HG03280 (cell line): ENCODE results near the gene SH2B2.
"Not testable (repeated sequence)": the region's sequence is repeated elsewhere in the genome, so short reads cannot be mapped to it uniquely, and the experiment has no call there.

ENCODE experiments used
- ATAC-seq: cut with Tn5 transposase; IDR thresholded peaks from one replicate; pipeline ENCODE4 v1.9.1; 2021; ENCODE audit warnings: mild to moderate bottlenecking, moderate library complexity; ENCODE audit not compliant: unreplicated experiment

The SH2B2 gene

DNA sequence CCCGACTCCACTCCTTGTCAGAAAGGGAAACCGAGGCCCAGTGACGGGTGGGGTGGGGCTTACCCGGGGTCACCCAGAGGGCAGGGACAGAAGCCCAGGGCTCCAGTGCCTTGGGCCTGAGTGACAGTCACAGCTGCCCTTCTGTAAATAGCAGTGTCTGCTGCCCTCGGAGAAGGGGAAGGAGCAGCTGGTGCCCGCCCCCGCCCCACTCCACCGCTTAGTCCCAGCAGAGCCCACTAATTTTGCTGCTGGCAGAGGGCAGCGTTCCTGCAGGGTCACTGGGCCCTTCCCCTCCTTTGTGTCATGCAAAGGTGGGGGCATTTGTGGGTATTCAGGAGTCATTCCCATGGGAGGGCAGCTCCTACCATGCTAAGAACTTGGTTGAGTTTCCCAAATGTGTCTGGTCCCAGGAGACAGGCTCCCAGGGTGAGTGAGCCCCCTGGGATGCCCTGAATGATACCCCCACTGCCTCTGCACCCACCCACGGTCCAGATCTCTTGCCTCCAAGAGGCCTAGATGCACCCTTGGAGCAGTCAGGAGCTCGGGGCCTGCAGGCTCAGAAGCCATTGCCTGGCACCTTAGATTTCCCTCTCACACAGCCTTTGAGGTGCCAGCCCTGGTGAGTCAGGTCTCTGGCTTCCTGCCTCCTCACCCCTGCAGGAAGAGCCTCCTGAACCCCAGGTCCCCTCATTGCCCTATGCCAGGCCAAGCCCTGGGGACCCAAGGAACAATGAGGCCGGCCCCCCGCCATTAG, 17.2 kb downstream of the SH2B2 start:
- no peak for ATAC-seq

GRCh38 chr7:102304668-102305067, 18.0 kb downstream of the SH2B2 start:
- ATAC-seq: no peak

DNA sequence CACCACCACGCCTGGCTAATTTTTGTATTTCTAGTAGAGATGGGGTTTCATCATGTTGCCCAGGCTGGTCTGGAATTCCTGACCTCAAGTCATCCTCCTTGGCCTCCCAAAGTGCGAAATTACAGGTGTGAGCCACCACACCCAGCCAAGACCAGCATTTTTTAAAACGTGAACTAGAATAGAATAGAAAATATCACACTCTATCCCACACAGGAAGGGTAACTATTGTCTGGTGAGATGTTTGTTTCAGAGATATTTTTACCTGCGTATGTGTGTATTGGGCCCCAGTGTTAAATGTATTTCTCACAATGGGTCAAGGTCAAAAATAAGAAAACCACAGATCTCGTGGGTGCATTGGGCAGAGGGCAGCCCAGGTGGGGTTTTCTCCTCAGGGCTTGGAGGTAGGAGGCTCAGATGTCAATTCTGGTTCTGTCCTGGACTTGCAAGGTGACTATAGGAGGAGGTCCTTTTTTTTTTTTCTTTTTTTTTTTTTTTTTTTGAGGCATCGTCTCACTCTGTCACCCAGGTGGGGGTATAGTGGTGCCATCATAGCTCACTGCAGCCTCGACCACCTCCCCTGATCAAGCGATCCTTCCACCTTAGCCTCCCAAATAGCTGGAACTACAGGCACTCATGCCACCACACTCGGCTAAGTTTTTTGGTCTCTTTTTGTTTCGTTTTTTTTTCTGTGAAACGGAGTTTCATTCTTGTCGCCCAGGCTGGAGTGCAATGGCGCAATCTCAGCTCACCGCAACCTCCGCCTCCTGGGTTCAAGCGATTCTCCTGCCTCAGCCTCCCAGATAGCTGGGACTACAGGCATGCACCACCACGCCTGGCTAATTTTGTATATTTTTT, 19.0 kb downstream of the SH2B2 start:
- ATAC-seq: peak; percentile 48

DNA sequence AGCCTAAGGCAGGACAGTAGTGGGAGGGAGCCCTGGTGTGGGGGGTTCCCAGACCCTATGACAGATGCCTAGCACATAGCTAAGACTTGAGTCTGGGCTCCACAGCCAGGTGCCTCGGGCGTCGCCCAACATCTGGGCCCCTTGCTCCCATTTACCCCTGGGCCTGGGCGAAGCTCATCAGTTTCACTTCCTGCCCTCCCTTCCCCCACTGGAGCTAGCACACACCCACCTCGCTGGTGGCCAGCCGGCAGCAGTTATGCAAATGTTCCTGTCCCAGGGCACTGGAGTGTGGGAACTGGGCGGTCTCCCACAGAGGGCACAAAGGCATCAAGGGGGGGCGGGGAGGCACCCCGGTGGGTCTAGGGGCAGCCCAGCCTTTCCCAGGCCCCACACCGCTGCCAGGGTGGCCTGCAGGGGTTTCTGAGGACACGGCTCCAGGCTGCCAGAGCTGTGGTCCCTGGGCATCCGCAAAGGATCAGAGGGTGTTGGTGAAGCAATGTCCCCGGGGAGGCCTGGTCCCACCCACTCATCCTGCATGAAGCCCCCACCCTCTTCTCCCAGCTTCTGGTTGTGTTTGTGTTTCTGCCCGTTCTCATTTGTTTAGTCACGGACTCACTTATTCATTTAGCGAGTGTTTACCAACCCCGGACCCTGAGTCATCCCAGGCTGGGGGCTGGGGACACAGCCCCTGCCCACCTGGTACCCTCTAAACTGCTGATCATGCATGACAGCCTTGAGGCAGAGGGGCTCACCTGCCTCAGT, 20.4 kb downstream of the SH2B2 start:
- ATAC-seq: peak; percentile 64

DNA sequence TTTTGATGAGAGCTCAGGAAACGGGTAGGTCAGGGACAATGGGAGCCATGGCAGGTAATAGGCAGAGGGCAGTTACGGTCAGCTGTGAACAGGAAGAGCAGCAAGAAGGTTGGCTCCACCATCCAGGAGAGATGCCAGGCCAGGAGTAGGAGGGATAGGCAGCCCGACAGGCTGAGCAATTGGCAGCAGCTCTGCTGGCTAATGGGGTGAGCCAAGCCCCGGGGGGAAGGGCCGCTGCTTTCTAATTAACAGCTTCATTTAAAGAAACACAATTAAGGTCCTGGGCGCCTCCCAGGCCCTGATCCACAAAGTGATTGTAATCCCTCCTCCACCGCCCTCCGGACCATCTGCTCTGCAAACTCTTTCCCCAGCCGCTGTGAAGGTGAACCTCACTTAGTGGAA, 23.7 kb downstream of the SH2B2 start:
- no peak for ATAC-seq

DNA sequence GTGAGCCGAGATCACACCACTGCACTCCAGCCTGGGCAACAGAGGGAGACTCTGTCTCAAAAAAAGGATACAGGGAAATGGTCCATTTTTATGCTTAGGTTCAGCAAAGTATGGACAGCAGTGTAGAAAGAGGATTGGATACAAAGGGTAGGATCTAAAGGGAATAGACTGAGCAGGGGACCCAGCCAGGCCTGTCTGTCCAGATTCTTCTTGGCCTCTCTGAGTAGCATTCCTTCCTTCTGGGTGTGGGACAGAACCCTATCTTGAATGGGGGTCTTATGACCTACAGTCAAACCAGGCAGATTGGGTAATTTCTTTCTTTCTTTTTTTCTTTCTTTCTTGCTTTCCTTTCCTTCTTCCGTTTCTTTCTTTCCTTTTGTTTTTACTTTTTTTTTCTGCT, 25.6 kb downstream of the SH2B2 start:
- ATAC-seq: no peak

DNA sequence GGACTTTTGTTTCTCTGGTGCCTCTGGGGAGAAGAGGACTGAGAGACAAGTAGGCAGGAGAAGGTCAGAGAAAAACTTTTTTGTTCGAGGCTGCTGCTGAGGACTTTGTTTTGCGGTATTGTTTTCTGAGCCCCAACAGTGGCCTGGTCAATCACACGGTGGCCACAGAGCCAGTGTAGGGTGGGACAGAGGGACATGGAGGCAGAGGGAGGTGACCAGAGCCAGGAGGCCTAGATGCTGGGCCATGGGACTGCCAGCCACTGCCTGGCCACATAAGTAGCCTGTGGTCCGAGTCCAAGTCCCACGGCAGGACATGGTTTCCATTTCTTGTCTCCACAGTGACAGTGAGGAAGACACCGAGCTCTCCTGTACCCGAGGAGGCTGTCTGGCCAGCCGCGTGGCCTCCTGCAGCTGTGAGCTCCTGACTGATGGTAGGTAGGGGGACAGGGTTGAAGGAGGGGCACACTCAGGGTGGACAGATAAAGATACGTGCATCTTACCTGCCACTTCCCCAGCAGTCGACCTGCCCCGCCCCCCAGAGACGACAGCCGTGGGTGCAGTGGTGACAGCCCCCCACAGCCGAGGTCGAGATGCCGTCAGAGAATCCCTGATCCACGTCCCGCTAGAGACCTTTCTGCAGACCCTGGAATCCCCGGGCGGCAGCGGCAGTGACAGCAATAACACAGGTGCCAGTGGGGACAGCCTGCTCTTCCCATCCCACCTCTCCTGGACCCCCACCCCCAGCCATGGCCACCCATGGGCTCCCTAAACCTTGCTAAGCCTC, 27.5 kb downstream of the SH2B2 start:
- no peak for ATAC-seq

DNA sequence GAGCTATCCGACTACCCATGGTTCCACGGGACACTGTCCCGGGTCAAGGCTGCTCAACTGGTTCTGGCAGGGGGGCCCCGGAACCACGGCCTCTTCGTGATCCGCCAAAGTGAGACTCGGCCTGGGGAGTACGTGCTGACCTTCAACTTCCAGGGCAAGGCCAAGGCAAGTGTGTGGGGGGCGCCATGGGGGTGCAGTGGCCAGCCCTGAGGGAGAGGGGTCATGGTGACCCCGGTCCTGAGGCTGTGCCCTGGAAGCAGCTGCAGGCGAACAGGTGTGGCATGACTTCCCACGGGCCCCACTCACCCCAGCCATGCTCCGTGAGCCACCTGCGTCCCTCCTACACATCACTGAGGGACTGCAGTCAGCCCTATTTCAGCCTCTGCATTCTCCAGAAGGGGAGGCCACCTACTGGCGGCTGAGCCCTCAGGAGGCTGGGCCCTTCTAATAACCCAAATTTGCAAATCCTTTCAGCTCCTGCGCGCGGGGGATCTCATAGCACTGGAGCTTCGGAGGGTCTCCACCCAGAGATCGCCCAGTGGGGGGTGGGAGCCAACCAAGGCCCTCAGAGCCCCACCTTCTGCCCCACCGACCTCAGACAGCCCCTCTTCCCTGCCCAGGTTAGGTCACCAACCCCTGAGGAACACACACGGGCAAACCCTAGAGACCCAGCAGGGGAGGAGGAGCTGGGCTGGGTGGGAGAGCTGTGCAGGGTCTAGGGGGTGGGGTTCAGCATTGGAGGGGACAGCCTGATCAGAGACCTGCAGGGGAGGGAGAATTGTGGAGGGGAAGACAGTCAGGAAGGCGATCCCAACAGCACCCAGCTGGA, 30.8 kb downstream of the SH2B2 start:
- no peak for ATAC-seq

- no peak for ATAC-seq
Measured at GRCh38 chr7:102318482-102318971, 31.9 kb downstream of the SH2B2 start.

GRCh38 chr7:102319671-102320070, 33.0 kb downstream of the SH2B2 start:
- no peak for ATAC-seq

DNA sequence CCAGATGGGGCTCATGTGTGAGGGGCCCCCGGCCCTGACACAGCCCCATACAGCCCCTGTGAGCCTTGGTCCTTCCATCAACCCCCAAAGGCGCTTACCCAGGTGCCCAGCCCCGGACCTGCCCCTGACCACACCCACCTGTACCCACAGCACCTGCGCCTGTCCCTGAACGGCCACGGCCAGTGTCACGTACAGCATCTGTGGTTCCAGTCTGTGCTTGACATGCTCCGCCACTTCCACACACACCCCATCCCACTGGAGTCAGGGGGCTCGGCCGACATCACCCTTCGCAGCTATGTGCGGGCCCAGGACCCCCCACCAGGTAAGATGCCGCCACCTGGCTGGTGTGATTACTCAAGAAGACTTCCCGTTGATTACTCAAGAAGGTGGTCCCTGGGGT, 33.5 kb downstream of the SH2B2 start:
- no peak for ATAC-seq

DNA sequence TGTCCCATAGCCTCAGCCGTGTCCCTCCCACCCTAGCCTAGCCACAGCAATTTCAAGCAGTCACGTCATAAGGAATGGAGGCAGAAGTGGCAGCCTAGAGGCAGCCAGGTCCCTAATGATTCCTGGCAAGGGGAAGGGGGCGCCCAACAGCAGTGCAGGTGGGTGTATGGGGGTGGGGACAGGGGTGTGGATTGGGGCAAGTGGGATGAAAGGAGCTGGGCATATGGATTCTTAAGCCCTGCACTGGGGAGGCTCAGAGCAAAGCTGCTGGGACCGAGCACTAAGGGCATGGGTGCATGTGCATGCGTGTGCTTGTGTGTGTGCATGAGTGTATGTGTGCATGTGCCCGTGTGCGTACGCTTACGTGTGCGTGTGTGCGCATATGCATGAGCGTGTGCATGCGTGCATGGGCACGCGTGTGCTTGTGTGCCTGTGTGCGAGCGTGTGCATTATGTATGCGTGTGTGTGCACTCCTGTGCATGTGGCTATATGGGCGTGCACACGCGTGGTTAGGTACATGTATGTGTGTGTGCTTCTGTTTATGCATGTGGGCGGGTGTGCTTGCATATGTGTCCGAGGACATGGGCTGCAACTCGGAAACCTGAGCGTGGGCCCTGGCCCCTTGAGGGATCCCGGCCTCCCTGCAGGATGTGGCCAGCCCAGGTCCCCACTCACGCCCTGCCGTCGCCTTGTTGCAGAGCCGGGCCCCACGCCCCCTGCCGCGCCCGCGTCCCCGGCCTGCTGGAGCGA, 34.1 kb downstream of the SH2B2 start:
- no peak for ATAC-seq

GRCh38 chr7:102321351-102322201, 34.9 kb downstream of the SH2B2 start:
- ATAC-seq: no peak

GRCh38 chr7:102322202-102322715, 35.6 kb downstream of the SH2B2 start:
- ATAC-seq: no peak

DNA sequence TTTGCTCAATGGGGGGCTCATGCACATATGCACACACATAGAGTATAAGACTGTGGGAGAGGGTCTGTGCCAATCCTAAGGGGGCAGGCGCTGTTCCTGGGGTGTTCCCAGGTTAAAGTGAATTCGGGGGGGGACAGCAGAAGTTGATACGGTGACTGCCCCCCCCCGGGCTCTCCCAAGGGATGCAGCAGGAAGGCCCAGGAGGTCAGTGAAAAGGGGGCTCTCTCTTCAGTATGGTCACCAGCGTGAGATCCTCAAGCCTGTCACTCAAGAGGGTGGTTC, 37.2 kb downstream of the SH2B2 start:
- ATAC-seq: no peak

DNA sequence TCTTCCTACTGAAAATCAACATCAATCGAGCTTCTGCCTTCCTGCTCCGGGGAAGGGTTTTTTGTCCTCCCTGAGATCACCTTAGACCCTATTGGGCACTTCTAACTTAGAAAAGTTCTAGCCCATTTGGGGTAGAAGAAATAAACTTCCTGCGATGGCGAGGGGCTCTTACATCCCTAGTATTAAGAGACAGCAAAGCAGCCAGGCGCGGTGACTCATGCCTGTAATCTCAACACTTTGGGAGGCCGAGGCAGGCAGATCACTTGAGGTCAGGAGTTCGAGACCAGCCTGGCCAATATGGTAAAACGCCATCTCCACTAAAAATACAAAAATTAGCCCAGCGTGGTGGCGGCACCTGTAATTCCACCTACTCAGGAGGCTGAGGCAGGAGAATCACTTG, 38.4 kb downstream of the SH2B2 start:
- ATAC-seq: not testable (repeated sequence)

- ATAC-seq: no peak
Measured at GRCh38 chr7:102326157-102326889, 39.7 kb downstream of the SH2B2 start.
